Retinal pigment epithelial cell (primary cell): Measurements from ENCODE around the gene ZNF823.

Experiments
- DNase-seq: peaks from one replicate; pipeline ENCODE4 v3.0.0-alpha.2; 2010; ENCODE audit warnings: low read depth
- H3K4me3 ChIP-seq: 2 replicates; pipeline ENCODE4 v1.5.1; 2011; ENCODE audit warnings: mild to moderate bottlenecking, low read length, control low read depth, moderate library complexity
- CTCF ChIP-seq: conservative IDR thresholded peaks from 2 replicates; pipeline ENCODE4 v1.5.1; 2011; ENCODE audit warnings: low read depth, low read length, control low read depth, inconsistent platforms

Gene ZNF823

GRCh38 chr19:11759805-11760204 lies 21.1 kb upstream of the ZNF823 start:
- TF ChIP-seq CTCF, result no peak
- no peak for DNase-seq
- no peak overlapping the region for H3K4me3 ChIP-seq

GRCh38 chr19:11756965-11757364 lies 18.2 kb upstream of the ZNF823 start:
- no peak for TF ChIP-seq CTCF

GRCh38 chr19:11754663-11755062 lies 15.9 kb upstream of the ZNF823 start:
- no peak for TF ChIP-seq CTCF
- no peak overlapping the region for H3K4me3 ChIP-seq
- no peak for DNase-seq

More at GRCh38 chr19:11756965-11757364, 18.2 kb upstream of the ZNF823 start:
- no peak for DNase-seq
- no peak overlapping the region for H3K4me3 ChIP-seq

- no peak for TF ChIP-seq CTCF
- no peak overlapping the region for H3K4me3 ChIP-seq
- no peak for DNase-seq
Measured at GRCh38 chr19:11752244-11752736, 13.5 kb upstream of the ZNF823 start.

GRCh38 chr19:11749751-11750150 lies 11.0 kb upstream of the ZNF823 start:
- no peak overlapping the region for H3K4me3 ChIP-seq
- no peak for TF ChIP-seq CTCF
- no peak for DNase-seq

GRCh38 chr19:11747277-11747676 lies 8.5 kb upstream of the ZNF823 start:
- no peak for DNase-seq
- H3K4me3 ChIP-seq, result no peak overlapping the region
- TF ChIP-seq CTCF, result no peak

- TF ChIP-seq CTCF, result no peak
Measured at GRCh38 chr19:11745869-11746268, 7.1 kb upstream of the ZNF823 start.

More at GRCh38 chr19:11745869-11746268, 7.1 kb upstream of the ZNF823 start:
- H3K4me3 ChIP-seq, result no peak overlapping the region
- no peak for DNase-seq
